B cell (primary cell): Measurements from ENCODE around the gene SELENOS. TPM values are rescaled to one million over a fixed set of nuclear protein-coding genes. Genes with fewer than 3 reads are reported as not detected.

ENCODE experiments used
- ATAC-seq: fragments of 200-7000 bp; cut with Tn5 transposase; one replicate; pipeline ENCODE4 v1.10.0; 2021; ENCODE audit warnings: low read depth, mild to moderate bottlenecking, moderate number of reproducible peaks, moderate library complexity
- CTCF ChIA-PET: fragments of 350-600 bp; sonication (Branson Sonifier 250); formaldehyde crosslinking; loops from one replicate; lab custom pipeline; 2021; ENCODE audit warnings: antibody characterized with exemption, inconsistent platforms; lab: Charles Lee
- POLR2A ChIA-PET: fragments of 350-600 bp; sonication (Branson Sonifier 250); formaldehyde crosslinking; loops from one replicate; lab custom pipeline; 2021; ENCODE audit warnings: antibody characterized with exemption; lab: Charles Lee
- DNase-seq: peaks from one replicate; pipeline ENCODE4 v3.0.0; 2013
- H2AFZ ChIP-seq: 2 replicates; pipeline ENCODE4 v1.6.1; 2012; ENCODE audit warnings: mild to moderate bottlenecking, low read depth, low read length; ENCODE audit not compliant: insufficient read depth, poor library complexity, severe bottlenecking
- H3K27ac ChIP-seq, 2 donors: 1 replicate in 1 of 2; 2 replicates in 1 of 2; pipeline ENCODE4 v1.5.1; 2012 to 2013; ENCODE audit warnings: low read length in 2 of 2, mild to moderate bottlenecking in 2 of 2, moderate library complexity in 1 of 2
- H3K27me3 ChIP-seq, 4 experiments: fragments of 200-600 bp in 1 of 4; sonication (generic) in 1 of 4; replicated peaks in 1 of 4; 1 replicate in 2 of 4; 2 replicates in 2 of 4; pipeline versions ENCODE4 v1.6.1 to v1.7.0; 2013 to 2016; ENCODE audit warnings: low read length in 3 of 4, mild to moderate bottlenecking in 2 of 4, mixed read lengths in 1 of 4, moderate library complexity in 1 of 4; ENCODE audit not compliant: insufficient read depth in 4 of 4, control insufficient read depth in 3 of 4; ENCODE audit errors: control extremely low read depth in 1 of 4
- H3K36me3 ChIP-seq, 2 experiments: replicated peaks in 1 of 2; 1 replicate in 1 of 2; 2 replicates in 1 of 2; pipeline versions ENCODE4 v1.6.1 to v1.7.1; 2013; ENCODE audit warnings: low read length in 1 of 2; ENCODE audit not compliant: insufficient read depth in 2 of 2, control insufficient read depth in 1 of 2; ENCODE audit errors: control extremely low read depth in 1 of 2, extremely low read depth in 1 of 2
- H3K4me1 ChIP-seq, 2 donors: fragments of 200-600 bp in 1 of 2; sonication (generic) in 1 of 2; 1 replicate in 1 of 2; 2 replicates in 1 of 2; pipeline versions ENCODE4 v1.5.1 to v1.6.1; 2013 to 2017; ENCODE audit warnings: low read length in 2 of 2; ENCODE audit not compliant: control insufficient read depth in 2 of 2, insufficient read depth in 2 of 2
- H3K4me2 ChIP-seq: replicated peaks from 2 replicates; pipeline ENCODE3; 2012; ENCODE audit warnings: mild to moderate bottlenecking, low read depth, low read length; ENCODE audit not compliant: poor library complexity, severe bottlenecking
- H3K4me3 ChIP-seq, 5 experiments: fragments of 200-600 bp in 1 of 5; sonication (generic) in 1 of 5; 1 replicate in 3 of 5; 2 replicates in 2 of 5; pipeline versions ENCODE4 v1.5.1 to v1.7.0; 2011 to 2016; ENCODE audit warnings: low read length in 4 of 5, mild to moderate bottlenecking in 4 of 5, low read depth in 2 of 5, control low read depth in 1 of 5, moderate library complexity in 1 of 5; ENCODE audit not compliant: insufficient read depth in 1 of 5; ENCODE audit errors: control extremely low read depth in 1 of 5, extremely low read depth in 1 of 5
- H3K79me2 ChIP-seq: fragments of 200-600 bp; sonication (generic); one replicate; pipeline ENCODE4 v1.6.0; 2016; ENCODE audit warnings: low read length; ENCODE audit not compliant: control insufficient read depth, insufficient read depth
- H3K9ac ChIP-seq: fragments of 200-600 bp; sonication (generic); 2 replicates; pipeline ENCODE4 v1.6.1; 2017; ENCODE audit warnings: mild to moderate bottlenecking, low read length, moderate library complexity
- H3K9me3 ChIP-seq, 3 donors: one replicate each; pipeline versions ENCODE4 v1.6.1 to v1.7.1; 2013; ENCODE audit warnings: low read length in 2 of 3; ENCODE audit not compliant: control insufficient read depth in 2 of 3, insufficient read depth in 1 of 3; ENCODE audit errors: control extremely low read depth in 1 of 3
- H4K20me1 ChIP-seq: 2 replicates; pipeline ENCODE4 v1.6.0; 2012; ENCODE audit warnings: mild to moderate bottlenecking, low read length; ENCODE audit not compliant: insufficient read depth, control insufficient read depth, poor library complexity, severe bottlenecking
- H3K27ac Mint-ChIP-seq: one replicate; pipeline ENCODE4 v1.8.0; 2021; ENCODE audit warnings: mixed read lengths
- H3K27me3 Mint-ChIP-seq: one replicate; pipeline ENCODE4 v1.8.0; 2021; ENCODE audit warnings: mixed read lengths
- H3K4me1 Mint-ChIP-seq: one replicate; pipeline ENCODE4 v1.8.0; 2021; ENCODE audit warnings: mixed read lengths
- H3K4me3 Mint-ChIP-seq: one replicate; pipeline ENCODE4 v1.8.0; 2021; ENCODE audit warnings: mixed read lengths
- H3K9me3 Mint-ChIP-seq: one replicate; pipeline ENCODE4 v1.8.0; 2022; ENCODE audit warnings: mixed read lengths; ENCODE audit not compliant: insufficient read depth
- EZH2 ChIP-seq: IDR thresholded peaks from 2 replicates; pipeline ENCODE4 v1.6.1; 2012; ENCODE audit warnings: borderline replicate concordance, low read depth, mild to moderate bottlenecking, moderate library complexity, low read length; ENCODE audit not compliant: insufficient read depth, poor library complexity, severe bottlenecking
- WGBS: methylation state at CpG from one replicate; pipeline ENCODE4 v1.1.5; 2013; ENCODE audit warnings: missing lambda C conversion rate; ENCODE audit not compliant: insufficient coverage; 5-methylcytosine and 5-hydroxymethylcytosine counted together
- intact Hi-C: fragments of 100-400 bp; cut with micrococcal nuclease; formaldehyde crosslinking; loops from one replicate; pipeline ENCODE4 v1.10.0; 2022
- polyA plus RNA-seq: library from polyadenylated mRNA; depleted of rRNA; stranded (reverse); fragments of >200 nt; gene quantifications from 2 replicates; pipeline ENCODE4 v1.2.3, GENCODE V29; 2012
- total RNA-seq, 2 donors: library from RNA; stranded (reverse); fragments of 120-200 nt in 1 of 2; gene quantifications; 1 replicate in 1 of 2; 2 replicates in 1 of 2; pipeline versions ENCODE4 v1.2.3 to v1.2.4, GENCODE V29; 2013 to 2022
- TF ChIP-seq, protein P1 (sequence below): fragments of 200-600 bp; IDR thresholded peaks from one replicate; pipeline ENCODE4 v1.8.0; 2022; ENCODE audit warnings: antibody characterized with exemption, mild to moderate bottlenecking

Gene SELENOS
- total and polyA plus RNA-seq, 2 donors (not counting 1 experiment from before 2014, with no cell fraction given) = 14.2 to 26.8 TPM

GRCh38 chr15:101269479-101270223 lies 7.6 kb downstream of the SELENOS start:
- no peaks in the 10 kb centered on the region for H3K9me3 ChIP-seq
- H3K27me3 Mint-ChIP-seq = no peaks in the 10 kb centered on the region
- H3K36me3 ChIP-seq = peaks cover 2 to 42% of the 10 kb centered on the region in 2 experiments
- no peak overlapping the region for H2AFZ ChIP-seq
- DNase-seq = peak; percentile 52
- ChIA-PET CTCF (interaction anchor here (0.7 to 2.2 kb wide), 4 partner anchors 11 to 372 kb away, joined by 4 to 6 read pairs (median 5); no protein-coding TSS in a partner anchor), POLR2A (no interaction called here)
- no peak overlapping the region for H3K4me3 Mint-ChIP-seq
- 94% methylated on average over 14 of the region's 16 CpGs for WGBS
- H3K27ac ChIP-seq = no peak overlapping the region
- no peak overlapping the region for H3K9ac ChIP-seq
- H3K27ac Mint-ChIP-seq = peak overlapping the region; percentile 18
- no peaks in the 10 kb centered on the region for H3K9me3 Mint-ChIP-seq
- no peak overlapping the region for H3K4me2 ChIP-seq
- H3K4me1 ChIP-seq = no peaks in the 10 kb centered on the region
- no peaks in the 10 kb centered on the region for H4K20me1 ChIP-seq
- peak; percentile 31 for ATAC-seq
- intact Hi-C loops = no loop called here
- no peak for TF ChIP-seq EZH2
- TF ChIP-seq, protein P1, sequence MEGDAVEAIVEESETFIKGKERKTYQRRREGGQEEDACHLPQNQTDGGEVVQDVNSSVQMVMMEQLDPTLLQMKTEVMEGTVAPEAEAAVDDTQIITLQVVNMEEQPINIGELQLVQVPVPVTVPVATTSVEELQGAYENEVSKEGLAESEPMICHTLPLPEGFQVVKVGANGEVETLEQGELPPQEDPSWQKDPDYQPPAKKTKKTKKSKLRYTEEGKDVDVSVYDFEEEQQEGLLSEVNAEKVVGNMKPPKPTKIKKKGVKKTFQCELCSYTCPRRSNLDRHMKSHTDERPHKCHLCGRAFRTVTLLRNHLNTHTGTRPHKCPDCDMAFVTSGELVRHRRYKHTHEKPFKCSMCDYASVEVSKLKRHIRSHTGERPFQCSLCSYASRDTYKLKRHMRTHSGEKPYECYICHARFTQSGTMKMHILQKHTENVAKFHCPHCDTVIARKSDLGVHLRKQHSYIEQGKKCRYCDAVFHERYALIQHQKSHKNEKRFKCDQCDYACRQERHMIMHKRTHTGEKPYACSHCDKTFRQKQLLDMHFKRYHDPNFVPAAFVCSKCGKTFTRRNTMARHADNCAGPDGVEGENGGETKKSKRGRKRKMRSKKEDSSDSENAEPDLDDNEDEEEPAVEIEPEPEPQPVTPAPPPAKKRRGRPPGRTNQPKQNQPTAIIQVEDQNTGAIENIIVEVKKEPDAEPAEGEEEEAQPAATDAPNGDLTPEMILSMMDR = no peak
- H3K4me1 Mint-ChIP-seq = no peaks in the 10 kb centered on the region
- H3K4me3 ChIP-seq = no peak overlapping the region
- no peaks in the 10 kb centered on the region for H3K79me2 ChIP-seq
- H3K27me3 ChIP-seq = no peaks in the 10 kb centered on the region
